GM21528 (cell line): Measurements from ENCODE around the gene FREM3.
"Not testable (repeated sequence)": the region's sequence is repeated elsewhere in the genome, so short reads cannot be mapped to it uniquely, and the experiment has no call there.

Source experiments
- ATAC-seq: cut with Tn5 transposase; IDR thresholded peaks from one replicate; pipeline ENCODE4 v1.9.1; 2021; ENCODE audit warnings: mild to moderate bottlenecking, moderate library complexity; ENCODE audit not compliant: unreplicated experiment, low FRiP score

Gene FREM3

DNA sequence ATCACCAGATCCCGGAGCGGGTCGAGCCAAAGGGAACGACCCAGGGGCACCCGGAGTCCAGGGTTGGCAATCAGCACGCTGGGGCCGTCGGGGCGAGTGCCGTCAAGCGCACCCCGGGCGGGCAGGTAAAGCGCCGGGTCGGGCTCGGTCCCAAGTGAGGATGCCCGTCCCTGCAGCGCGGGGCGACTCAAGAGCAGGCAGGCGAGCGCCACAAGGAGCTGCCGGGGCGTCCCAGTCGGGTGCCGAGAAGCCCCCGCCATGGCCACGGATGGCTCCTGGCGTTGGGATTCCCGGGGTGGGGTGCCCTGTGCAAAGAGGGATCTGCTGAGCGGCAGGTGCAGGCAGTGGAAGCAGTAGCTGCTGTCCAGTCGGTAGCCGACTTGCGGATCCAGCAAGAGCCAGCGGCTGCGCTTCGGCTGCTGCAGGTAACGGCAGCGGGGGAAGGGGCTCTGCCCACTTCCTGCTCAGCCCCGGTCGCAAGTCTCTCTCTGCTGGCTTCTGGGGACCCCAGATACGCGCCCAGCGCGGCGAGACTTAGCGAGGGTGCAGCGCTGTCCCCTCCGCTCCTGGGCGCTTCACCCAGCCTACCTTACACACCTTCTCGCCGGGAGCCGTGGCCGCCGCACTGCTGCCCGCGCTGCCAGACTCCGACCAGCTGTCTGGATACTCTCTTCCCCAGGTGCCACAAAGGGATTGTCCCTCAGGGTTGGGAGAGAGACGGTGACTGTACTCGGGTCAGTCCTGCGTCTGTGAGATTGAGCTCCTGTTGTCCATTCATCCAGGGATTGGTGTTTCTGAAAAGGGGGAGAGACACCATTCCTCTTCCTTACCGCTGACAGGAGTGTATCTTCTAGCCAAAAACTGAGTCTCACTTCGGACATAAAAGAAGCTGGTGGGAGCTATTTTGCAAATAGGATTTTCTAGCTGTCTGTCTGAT is at the start of gene FREM3:
Gene FREM3 (minus strand): TSS at position 260 of the 937 bp plus-strand sequence. CDS start 0 bp downstream, at position 260.
- no peak for ATAC-seq

DNA sequence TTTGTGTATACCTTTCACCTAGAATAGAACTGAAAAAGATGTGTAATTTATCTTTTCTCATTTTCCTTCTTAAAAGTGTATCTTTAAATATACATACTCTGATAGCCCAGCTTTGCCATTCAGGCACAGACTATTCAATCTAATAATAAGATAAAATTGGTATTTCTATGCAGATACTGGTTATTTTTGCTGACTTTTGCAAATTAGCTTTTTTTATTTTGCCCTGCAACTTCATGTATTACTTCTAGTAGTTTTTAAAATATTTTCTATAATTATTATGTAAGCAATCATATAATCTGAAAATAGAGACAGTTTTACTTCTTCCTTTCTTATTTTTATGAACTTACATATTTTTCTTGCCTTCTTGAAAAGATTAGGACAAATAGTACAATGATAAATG is 45.4 kb upstream of the FREM3 start:
- ATAC-seq = no peak

DNA sequence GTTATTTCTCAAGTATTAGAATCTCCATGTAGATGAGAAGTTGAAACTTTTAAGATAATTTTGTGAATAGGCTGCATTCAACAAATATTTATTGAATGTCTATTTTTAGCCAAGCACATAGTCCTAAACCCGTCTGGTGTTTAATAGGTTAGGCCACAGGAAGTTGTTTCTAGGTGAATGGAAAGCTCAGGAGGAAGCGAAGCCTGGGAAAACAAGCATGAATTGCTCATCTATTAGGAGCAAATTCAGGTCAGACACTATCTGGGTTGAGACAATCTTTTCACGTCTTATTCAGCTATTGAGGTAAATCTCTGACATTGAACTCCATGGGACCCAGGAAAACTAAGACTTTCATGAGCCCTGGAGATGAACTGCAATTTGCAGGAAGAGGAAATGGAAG is 43.1 kb upstream of the FREM3 start:
- ATAC-seq = no peak

DNA sequence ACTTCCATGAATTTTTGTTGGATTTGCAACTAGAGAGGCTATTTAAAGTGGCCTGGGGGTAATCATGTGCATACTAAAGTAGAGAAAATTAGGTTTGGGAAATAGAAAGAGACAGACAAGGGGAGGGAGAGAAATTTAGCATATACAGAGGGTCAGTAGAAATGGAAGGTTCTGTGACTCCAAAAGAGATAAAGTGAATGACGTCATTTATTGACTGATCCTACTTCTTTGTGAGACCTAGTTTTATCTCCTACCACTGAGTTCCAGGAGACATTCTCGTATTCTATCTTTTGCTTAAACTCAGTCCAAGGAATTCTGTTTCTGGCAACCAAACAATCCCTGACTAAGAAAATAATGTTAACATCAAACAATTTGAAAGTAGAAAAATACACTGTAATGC is 42.4 kb upstream of the FREM3 start:
- no peak for ATAC-seq

DNA sequence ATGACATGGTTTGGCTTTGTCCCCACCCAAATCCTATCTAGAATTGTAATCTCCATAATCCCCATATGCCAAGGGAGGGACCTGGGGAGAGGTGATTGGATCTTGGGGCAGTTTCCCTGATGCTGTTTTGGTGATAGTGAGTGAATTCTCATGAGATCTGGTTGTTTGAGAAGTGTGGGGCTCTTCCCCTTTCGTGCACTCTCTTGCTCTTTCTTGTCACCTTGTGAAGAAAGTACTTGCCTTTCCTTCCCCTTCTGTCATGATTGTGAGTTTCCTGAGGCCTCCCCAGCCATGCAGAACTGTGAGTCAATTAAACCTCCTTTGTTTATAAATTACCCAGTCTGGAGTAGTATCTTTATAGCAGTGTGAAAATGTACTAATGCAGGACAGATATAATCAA is 36.4 kb upstream of the FREM3 start:
- no peak for ATAC-seq

DNA sequence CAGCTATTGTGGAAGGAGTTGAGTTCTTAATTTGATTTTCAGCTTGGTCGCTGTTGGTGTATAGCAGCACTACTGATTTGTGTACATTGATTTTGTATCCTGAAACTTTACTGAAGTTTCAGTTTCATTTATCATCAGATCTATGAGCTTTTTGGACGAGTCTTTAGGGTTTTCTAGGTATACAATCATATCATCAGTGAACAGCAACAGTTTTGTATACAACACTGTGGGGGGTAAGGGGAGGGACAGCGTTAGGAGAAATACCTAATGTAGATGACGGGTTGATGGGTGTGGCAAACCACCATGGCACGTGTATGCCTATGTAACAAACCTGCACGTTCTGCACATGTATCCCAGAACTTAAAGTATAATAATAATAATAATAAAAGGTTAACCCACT is 35.6 kb upstream of the FREM3 start:
- not testable (repeated sequence) for ATAC-seq

DNA sequence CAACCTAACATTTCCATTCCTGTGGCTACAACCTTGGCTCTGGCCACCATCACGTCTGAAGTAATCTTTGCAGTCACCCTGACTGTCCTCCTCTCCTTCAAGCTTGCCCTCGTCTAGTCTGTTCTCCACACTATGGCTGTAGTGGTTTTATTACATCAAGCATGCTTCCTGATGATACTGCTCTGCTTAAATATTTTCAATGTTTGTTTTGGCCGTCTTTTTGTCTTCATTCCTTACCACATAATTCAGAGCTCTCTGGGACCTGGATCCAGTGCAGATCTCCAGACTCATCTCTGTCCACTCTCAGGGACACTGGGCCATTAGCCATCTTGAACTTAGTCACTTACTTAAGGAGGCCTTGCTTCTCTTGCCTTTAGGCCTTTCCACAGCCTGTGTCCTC is 27.7 kb upstream of the FREM3 start:
- no peak for ATAC-seq

DNA sequence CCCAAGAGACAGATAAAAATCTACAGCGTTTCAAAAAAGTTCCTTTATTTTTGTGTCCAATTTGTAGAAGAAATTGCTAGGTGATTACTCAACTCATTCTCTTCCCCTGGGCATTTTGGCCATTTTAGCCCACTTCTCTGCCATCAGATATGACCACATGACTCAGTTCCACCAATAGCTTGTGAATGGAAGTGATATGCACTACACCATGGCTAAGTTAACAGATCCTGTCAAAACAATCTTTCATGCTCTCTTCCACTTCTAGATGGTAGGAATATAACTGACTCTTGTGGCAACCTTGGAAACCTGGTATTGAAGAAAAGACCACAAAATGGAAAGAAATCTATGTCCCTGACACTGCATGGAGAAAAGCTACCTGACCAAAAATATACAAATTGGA is 26.2 kb upstream of the FREM3 start:
- ATAC-seq = no peak

DNA sequence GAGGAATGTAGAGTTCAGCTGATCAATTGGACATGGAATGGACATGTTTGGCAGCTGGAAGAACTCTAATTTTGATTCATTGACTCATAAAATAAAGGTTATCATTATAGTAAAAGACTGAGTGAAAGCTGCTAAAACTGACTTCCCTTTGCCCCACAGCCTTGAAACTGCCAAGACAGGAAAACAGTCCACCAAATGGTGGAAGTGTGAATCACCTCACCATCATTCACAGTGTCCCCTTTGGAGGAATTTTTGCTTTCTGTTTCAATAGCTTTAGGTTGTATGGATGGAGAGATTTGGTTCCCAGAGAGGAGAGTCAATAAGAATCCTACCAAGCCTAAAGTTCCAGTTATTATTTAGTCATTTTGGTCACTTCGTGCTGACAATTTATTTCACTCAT is 20.8 kb upstream of the FREM3 start:
- ATAC-seq = no peak

DNA sequence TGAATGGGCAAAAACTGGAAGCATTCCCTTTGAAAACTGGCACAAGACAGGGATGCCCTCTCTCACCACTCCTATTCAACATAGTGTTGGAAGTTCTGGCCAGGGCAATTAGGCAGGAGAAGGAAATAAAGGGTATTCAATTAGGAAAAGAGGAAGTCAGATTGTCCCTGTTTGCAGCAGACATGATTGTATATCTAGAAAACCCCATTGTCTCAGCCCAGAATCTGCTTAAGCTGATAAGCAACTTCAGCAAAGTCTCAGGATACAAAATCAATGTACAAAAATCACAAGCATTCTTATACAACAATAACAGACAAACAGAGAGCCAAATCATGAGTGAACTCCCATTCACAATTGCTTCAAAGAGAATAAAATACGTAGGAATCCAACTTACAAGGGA is 18.3 kb upstream of the FREM3 start:
- ATAC-seq = not testable (repeated sequence)

DNA sequence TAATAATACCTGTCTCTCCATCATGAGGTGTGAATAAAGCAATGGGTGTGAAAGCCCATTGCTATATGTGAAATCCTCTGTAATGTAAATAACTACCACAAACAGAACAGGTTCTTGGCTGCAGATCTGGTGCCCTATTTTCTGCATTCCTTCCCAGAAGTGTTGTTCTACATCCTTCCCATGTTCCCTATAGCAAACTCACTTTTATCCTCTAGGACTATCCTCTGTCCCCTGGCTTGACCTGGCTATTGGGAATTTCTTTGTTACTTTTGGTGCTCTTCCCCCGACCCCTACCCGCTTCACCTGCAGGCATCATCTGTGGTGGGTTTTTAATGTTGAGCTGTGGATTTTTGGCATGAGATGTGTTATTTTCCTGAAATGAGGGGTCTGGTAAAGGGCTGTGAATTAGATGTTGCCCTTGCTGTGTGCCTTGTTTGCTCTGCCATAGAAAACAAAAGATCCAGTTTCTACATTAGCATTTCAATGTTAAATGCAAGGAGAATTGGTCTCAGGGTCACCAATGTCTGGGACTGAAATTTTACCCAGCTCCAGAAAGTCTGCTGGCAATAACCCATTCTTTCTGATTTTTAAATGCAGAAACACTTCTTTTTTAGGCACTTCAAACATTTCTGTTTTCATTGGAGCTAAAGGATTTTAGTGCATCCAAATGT is 13.6 kb upstream of the FREM3 start:
- ATAC-seq = no peak

DNA sequence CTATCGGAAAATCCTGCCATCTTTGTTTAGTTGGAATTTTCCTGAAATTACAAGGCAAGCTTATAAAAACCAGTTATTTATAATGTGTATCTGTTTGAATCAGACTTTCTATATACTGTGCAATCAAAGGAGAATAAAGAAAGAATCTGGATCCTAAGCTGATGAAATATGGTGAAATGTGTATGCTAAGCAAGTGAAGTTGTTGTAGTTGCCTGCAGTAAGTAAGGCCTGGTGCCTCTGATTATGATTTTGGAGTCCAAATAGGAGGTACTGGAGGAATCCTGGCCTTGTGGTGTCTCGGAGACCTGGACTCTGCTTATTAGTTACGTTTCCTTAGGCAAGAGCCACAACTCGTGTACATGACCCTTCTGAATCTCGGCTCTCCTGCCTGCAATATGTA is 13.1 kb upstream of the FREM3 start:
- ATAC-seq = no peak

DNA sequence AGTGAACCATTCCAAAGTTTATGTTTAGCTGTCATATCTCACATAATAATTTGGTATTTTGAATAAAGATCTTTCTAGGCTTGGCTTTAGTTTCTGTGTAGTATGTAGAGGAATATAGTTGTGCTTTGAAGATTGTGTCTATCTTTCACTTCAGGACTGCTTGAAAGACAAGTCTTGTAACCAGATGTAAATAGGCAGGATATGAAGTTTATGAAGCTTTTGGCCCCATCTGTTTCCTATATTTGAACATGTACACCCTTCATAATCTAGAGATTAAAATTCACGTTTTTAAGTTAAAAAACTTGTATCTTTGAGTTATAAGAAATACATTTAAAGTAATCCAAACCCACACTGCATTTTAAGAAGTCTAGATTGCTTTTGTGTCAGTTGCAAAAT is 11.7 kb upstream of the FREM3 start:
- ATAC-seq = no peak

DNA sequence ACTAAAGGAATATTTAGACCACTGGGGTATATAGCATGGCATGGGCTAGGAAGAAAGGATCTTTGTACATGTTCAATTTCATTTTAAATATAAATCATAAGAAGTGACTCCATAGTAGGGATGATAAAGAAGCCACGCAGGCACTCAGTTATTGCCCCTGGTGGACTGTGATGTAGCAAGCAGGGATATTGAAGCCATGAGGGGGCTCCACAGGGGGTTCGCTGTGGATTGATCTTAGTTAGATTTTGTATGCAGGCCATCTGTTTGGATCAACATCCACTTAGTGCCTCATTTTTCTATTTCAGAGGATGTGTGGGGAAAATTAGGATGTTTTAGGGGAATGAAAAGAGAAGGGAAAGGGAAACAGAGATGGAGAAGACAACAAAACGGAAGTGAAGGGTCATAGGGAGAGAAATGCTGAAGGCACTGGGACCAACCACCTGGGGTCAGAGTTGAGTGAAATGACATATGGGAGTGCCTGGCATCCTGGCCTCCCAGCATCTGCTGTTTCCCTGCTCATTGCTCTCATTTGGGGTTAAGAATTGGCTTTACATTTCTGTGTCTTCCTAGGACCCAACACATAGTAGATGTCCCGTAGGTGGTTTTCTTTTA is 11.2 kb upstream of the FREM3 start:
- ATAC-seq = no peak

DNA sequence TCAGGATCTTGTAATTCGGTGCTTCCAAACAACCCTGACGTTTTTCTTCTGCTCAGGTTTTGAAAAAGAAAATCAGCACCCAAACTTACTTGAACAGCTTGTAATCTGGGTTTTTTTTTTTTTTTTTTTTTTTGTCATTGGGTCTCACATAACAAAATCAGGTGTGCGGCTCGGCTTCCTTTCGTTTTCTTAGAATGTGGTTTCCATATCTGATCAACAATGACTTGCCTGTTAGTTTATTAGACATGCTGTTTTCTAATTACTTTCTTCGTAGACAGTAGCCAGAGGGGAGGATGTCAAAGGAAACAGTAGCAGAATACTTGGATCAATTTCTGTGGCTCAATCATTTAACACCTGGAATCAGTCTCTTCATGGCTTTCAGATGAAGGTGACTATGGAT is 890 bp upstream of the FREM3 start:
- no peak for ATAC-seq

DNA sequence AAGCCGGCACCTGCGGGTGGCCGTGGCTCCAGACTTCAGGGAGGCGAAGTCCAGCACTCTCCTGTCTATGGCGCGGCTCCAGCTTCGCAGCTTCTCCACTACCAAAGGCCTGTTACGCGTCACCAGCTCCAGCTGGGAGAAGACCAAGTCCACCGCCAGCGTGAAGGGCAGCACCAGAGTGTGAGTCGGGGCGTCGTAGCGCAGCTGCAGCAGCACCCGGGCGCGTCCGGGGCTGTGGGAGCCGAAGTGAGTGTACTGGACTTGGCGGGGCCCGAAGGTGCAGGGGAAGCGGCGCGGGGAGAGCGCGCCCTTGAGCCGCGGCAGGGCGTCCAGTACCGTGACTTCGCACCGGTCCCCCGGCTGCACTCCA is 444 bp downstream of the FREM3 start:
- no peak for ATAC-seq

DNA sequence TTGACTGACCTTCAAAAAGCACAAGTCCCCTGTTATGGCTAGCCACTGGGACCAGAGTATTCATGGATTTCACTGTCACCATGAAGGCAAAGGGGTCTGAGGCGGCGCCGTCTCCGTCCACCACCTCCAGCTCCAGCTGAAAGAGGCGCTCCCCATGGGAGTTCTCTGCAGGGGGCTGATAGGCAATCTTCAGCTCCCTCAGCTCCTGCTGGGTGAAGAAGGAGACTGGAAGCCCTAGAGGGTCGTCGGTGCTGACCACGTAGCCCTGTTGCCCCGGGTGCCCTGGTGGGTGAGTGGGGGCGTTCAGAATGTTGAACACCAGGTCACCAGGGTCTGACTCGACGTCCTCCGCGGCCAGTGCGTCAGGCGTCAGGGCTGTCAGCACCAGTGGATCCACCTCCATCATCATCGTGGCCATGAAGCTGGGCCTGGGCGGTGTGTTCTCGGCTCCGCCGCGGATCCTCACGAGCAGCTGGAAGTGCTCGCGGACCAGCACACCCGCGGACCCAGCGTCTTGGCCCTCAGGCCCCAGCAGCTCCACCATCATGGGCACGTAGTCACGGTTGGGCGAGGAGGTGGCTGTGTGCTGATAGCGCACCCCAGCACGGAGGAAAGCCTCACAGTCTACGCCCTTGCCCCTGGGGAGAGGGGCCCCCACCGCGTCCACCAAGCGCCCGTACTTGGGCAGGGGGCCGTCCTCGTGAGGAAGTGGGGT is 987 bp downstream of the FREM3 start:
- ATAC-seq = no peak

DNA sequence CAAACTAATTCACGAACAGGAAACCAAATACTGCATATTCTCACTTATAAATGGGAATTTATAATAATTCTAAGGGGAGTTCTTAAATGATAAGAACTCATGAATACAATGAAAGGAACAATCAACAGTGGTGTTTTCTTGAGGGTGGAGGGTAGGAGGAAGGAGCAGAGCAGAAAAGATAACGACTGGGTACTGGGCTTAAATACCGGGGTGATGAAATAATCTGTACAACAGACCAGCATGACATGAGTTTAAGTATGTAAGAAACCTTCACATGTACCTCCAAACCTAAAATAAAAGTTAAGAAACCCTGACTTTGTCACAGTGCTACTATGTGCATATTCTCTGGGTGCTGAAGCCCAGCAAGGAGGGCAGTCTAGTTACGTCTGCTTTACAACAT is 6.6 kb downstream of the FREM3 start:
- ATAC-seq = no peak

DNA sequence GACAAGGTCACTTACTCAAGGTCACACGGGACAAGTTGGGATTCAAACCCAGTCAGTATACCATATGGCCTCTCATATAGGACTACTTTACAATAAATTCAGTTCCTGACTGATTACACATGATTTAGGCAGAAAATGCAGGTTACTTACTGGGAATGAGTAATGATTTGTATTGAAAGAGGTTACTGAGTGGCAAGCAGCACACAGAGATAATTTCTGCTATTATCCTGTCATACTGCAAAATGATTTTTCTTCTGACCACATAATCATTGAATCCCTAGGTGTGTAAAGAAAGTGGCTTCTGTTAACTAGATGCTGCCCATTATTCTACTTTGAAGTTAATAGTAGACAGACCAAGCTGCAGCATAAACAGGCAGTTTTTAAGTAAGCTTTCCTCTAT is 8.2 kb downstream of the FREM3 start:
- no peak for ATAC-seq

DNA sequence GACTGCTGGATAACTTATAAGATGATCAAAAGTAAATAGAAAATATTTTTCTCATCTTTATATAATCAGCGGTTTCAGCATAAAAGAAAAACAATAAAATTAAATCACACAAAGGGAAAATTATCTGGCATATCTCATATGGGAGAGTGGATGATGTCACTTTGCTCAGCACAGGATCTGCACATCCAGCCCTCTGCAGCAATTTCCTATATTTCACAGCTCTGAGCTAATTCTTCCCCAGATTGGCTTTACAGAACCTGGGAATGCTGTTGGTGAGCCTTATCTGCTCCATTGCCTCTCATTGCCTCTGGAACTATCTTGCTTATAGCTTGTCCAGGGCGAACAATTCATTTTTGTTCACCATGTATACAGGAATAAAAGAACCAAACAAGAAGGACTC is 21.0 kb downstream of the FREM3 start:
- ATAC-seq = no peak

DNA sequence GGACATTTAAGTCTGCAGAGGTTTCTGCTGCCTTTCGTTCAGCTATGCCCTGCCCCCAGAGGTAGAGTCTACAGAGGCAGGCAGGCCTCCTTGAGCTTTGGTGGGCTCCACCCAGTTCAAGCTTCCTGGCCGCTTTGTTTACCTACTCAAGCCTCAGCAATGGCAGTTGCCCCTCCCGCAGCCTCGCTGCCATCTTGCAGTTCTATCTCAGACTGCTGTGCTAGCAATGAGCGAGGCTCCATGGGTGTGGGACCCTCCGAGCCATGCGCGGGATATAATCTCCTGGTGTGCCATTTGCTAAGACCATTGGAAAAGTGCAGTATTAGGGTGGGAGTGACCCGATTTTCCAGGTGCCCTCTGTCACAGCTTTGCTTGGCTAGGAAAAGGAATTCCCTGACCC is 26.8 kb downstream of the FREM3 start:
- not testable (repeated sequence) for ATAC-seq
